ENCODE measurements around the gene NR3C1. TPM values are rescaled to one million over a fixed set of nuclear protein-coding genes. Genes with fewer than 3 reads are reported as not detected.

NR3C1 gene
- total RNA-seq, 2 donors from 2014 or later = 67.8 to 73.5 TPM

DNA sequence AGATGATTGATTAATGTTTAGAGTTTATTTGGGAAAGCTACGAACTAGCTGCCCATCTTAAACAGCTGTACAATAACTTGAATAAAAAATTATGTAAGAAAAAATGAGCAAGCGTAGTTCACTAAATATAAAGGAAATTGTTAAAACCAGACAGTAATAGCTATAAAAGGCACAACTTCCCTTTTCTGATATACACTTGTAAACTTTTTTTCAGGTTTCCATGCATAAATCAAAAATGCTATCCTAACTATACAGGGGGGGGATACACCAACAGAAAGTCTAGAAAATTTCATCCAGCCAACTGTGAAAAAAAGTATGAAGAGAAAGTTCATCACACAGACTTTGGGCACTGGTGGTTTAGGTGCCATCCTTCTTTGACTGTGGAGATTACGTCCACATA is 122.3 kb downstream of the NR3C1 start:
- intact Hi-C loops (cut with DNase I) = no loop called here
- DNase-seq (ENCODE audit: low spot score) = no peak

DNA sequence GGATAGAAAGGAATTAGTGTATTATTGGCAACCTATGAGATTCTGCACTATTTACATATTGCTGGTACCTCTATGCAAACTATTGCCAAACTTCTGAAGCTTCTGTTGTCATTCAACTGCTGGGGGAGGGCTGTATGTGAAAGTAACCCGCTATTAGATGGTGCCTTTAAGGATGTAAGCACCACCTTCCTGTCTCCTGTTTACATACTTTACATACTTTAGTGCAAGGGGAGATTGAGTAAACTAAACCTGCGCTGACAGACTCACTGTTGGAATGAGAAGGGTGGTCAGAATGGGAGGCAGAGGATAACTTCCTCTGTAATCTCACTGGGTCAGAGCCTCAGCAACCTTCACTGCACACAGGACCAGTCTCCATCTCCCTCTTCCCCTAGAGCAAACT is 123.8 kb downstream of the NR3C1 start:
- intact Hi-C loops (cut with DNase I) = no loop called here
- DNase-seq (ENCODE audit: low spot score) = no peak

DNA sequence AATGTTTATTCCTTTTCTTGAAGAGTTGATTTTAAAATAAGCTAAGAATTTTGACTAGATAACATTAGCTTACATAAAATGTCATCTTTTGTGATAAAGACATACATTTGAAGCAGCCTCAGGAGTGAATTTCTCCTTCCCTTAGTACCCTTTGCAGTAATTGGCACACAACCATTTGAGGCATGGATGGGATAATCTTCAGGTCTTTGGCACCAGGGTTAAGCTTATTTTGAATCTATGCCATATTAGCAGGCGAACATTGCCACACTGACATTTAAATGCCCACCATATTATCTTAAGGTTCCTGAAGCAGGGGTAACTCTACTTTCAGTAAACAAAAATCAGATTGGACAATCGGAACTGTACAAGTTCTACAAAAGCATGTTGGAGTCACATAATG is 126.0 kb downstream of the NR3C1 start:
- intact Hi-C loops (cut with DNase I) = no loop called here
- no peak for DNase-seq (ENCODE audit: low spot score)

DNA sequence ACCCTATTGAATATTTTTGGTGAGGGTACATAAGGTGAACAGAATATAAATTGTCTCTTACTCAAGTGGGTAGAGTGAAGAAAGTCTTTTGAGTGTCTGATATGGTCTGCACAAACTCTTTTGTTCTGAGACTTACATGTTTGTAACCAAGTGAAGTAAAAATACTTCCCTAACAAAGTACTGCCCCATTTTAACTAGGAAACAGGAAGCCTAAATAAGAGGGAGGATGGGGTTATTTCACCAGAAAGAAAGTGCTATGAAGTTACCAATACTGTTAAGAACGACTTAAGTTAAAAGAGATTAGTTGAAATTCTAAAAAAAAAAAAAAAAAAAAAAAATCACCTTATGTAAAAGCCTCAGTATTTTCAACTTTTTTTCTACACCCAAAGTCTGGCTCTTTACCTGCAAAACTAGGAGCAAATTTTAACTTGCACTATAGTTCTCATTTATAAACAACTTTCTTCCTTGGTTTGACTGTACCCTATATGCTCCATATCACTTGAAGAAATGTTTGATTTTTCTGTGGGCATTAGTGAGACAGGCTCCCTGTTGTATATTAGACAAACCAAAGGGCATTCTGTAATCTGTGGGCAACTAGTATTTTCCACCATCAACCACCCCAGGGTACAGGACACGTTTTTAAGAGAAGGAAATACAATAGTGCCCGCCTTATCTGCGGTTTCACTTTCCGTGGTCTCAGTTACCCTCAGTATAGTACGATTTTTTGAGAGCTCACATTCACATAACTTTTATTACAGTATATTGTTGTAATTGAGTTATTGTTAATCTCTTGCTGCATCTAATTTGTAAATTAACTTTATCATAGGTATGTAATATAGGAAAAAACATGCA is 127.7 kb downstream of the NR3C1 start:
- DNase-seq (ENCODE audit: low spot score) = no peak
- intact Hi-C loops (cut with DNase I) = no loop called here

DNA sequence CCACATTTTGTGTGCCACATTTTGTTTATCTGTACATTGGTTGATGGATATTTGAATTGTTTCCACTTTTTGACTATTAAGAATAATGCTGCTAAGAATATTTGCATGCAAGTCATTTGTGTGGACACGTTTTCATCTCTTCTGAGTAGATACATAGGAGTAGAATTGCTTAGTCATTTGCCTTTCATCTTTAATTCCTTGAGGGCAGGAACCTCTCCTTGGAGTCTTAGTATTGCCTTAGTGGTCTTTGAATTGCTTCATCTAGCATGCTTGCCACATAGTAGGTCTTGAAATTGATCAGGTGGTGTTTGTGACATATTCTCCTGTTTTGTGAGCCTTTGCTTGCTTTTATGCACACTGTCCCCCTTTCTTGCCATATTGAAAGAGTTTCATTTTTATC is 128.5 kb downstream of the NR3C1 start:
- no peak for DNase-seq (ENCODE audit: low spot score)
- intact Hi-C loops (cut with DNase I) = no loop called here

DNA sequence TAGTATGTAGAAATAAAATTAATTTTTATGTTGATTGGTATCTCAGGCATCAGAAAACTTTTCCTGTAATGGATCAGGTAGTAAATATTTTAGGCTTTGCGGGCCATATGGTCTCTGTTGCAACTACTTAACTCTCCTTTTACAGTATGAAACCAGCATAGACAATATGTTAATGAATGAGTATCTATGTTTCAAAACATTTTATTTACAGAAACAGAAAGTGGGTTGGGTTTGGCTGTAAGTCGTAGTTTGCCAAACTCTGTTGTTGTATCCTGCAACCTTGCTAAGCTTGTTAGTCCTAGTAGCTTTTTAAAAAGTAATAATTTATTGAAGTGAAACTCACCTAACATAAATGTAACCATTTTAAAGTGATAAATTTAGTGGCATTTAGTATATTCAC is 132.1 kb downstream of the NR3C1 start:
- intact Hi-C loops (cut with DNase I) = no loop called here
- DNase-seq (ENCODE audit: low spot score) = no peak

DNA sequence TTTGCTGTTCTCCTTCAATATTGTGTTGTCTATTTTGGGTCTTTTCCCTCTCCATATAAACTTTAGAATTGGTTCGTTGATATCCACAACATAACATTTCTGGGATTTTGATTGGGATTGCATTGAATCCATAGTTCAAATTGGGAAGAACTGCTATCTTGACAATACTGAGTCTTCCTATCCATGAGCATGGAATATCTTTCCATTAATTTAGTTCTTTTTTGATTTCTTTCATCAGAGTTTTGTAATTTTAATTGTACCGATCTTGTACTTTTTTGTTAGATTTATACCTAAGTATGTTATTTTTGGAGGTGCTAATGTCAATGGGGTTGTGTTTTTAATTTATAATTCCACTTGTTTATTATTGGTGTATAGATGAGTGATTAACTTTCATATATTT is 135.1 kb downstream of the NR3C1 start:
- intact Hi-C loops (cut with DNase I) = no loop called here
- DNase-seq (ENCODE audit: low spot score) = no peak

DNA sequence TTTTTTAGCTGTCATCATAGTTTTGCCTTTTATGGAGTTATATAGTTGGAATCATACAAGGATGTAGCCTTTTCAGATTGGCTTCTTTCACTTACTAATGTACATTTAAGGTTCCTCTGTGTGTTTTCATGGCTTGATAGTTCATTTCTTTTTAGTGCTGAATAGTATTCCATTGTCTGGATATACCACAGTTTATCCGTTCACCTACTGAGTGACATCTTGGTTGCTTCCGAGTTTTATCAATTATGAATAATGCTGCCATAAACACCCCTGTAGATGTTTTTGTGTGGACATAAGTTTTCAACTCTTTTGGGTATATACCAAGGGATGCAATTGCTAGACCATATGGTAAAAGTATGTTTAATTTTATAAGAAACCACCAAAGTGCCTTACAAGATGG is 136.3 kb downstream of the NR3C1 start:
- no peak for DNase-seq (ENCODE audit: low spot score)
- intact Hi-C loops (cut with DNase I) = no loop called here

DNA sequence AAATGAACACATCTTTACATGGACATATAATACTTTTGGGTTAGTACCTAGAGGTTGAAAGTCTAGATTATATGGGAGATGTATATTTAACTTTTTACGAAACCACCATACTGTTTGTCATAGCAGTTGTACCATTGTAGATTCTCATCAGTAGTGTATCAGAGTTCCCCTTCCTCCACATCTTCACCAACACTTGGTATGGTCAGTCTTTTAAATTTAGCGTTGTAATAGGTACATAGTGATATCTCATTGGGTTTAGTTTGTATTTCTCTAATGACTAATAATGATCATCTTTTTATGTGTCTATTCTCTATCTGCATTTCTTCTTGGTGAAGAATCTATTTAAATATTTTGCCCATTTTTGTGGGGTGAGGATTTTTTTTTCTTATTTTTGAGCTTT is 137.5 kb downstream of the NR3C1 start:
- no peak for DNase-seq (ENCODE audit: low spot score)
- intact Hi-C loops (cut with DNase I) = no loop called here

DNA sequence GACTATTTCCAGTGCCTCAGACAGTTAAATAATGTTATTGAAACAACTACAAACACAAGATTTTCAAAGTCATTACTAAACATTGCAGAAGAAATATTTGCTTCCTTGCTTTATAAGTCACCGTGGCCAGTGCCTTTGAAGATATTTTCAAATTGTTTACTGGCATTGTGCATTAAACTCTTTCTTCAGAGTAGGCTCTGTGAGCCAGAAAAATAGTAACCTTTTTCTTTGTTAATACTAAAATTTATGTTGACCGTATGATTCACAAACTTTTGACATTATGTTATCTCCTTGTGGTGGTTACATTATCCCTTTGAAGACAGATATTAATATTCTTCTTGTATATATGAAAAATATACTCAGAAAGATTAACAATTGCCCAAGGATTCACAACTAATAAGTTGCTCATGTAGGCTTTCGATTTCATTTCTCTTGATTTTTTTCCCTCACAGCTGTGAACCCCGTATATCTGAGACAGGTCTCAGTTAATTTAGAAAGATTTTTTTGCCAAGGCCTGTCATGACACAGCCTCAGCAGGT is 140.1 kb downstream of the NR3C1 start:
- intact Hi-C loops (cut with DNase I) = no loop called here
- DNase-seq (ENCODE audit: low spot score) = no peak

DNA sequence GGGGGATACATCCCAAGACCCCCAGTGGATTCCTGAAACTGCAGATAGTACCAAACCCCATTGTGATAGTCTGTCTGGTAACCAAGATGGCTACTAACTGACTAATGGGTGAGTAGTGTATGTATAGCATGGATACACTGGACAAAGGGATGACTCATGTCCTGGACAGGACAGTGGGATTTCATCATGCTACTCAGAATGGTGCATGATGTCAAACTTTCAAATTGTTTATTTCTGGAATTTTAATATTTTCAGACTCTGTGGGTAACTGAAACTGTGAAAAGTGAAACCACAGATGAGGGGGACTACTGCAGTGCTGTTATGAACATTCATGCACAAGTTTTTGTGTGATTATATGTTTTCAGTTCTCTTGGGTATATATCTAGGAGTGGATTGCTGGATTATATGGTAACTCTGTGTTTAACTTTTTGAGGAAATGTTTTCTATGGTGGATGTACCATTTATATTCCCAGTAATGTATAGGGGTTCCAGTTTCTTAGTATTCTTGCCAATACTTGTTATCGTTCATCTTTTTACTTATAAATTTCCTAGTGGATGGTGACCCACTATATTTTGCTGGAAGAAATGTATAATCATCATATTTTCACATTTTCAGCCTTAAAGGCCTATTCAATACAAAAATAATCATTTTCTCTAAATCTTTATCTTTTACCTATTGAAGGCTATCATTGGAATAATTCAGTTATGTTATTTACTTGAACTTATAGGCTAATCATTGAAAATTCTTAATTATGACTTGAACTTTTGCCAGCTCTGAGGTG is 140.9 kb downstream of the NR3C1 start:
- DNase-seq (ENCODE audit: low spot score) = no peak
- intact Hi-C loops (cut with DNase I) = no loop called here

DNA sequence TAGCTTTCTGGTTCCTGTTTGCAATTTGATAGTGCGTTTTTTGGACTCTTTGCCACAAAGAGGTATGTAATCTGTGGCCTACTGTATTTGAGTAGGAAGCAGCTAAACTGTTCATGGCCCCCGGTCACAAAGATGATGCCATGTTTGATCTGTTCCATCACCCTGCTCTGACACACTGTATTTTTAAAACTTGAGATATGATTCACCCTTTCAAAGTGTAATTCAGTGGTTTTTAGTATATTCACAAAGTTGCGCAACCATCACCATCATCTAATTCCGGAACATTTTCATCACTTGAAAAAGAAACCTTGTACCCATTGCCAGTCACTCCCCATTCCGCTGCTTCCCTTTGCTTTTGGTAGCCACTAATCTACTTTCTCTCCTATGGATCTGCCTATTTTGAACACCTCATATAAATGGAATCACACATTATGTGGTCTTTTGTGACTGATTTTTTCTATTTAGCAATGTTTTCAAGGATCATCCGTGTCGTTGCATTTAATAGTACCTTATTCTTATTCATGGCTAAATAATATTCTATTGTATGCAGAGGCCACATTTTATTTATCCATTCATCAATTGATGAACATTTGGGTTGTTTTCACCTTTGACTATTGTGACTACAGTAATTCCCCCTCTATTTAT is 141.6 kb downstream of the NR3C1 start:
- intact Hi-C loops (cut with DNase I) = no loop called here

DNA sequence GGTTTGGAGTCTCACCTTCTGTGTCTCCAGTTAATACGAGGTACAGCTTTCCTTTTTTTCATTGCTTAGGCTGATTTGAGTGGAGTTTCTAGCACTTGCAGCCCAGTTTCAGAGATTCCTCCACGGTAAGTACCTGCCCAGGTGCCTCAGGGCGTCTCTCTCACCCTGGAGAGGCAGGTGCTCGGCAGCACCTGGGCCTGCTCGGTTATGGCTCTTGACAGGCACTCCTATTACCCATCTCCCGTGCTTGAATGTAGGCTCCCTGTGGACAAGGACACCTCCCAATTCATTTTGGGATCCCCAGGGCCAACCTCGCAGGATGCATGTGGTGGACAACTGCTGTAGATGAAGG is 144.3 kb downstream of the NR3C1 start:
- intact Hi-C loops (cut with DNase I) = no loop called here

More for the DNA sequence above, 141.6 kb downstream of the NR3C1 start:
- no peak for DNase-seq (ENCODE audit: low spot score)

DNA sequence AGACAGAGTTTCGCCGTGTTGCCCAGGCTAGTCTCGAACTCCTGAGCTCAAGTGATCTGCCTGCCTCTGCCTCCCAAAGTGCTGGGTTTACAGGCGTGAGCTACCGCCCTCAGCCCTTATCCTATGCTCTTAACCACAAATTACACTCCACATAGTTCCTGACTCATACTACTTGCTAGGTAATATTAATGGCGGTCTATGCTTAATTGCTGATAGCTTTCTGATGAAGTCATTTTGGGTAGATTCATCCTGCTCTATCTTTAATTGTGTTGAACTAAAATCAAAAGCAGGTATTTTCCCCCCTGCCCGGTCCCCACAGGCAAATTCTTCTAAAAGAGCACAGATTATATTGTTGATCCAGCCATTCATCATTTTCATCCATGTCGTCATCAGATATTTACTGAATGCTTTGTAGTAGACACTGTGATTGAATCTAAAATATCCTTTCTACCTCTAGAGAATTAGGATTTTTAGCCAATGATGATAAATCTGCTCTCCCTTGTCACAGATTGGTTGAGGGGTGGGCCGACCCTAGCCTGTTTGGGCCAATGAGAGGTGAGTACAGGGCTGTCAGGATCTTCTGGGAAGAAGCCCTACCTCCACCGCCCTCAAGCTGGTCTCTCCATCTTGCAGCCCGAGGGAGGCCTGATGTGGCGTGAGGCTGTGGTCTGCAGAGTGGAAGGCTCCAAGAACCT is 144.8 kb downstream of the NR3C1 start:
- intact Hi-C loops (cut with DNase I) = no loop called here
- no peak for DNase-seq (ENCODE audit: low spot score)

More for the DNA sequence above, 144.3 kb downstream of the NR3C1 start:
- no peak for DNase-seq (ENCODE audit: low spot score)

DNA sequence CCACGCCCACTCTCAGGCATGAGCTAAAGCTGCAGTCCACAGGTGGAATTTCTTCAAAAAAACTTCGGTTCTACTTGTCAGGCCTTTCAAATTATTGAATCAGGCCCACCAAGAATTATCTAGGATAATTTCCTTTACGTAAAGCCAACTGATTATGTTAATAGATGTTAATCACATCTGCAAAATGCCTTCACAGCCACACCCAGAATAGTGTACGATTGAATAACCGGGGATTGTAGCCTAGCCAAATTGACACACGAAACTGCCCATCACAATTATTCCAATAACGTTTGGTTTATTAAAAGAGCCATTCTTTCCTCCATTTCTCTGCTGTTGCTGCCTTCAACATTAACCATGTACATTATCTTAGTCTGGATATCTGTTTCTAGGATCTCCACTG is 148.7 kb downstream of the NR3C1 start:
- DNase-seq (ENCODE audit: low spot score) = no peak
- intact Hi-C loops (cut with DNase I) = no loop called here

DNA sequence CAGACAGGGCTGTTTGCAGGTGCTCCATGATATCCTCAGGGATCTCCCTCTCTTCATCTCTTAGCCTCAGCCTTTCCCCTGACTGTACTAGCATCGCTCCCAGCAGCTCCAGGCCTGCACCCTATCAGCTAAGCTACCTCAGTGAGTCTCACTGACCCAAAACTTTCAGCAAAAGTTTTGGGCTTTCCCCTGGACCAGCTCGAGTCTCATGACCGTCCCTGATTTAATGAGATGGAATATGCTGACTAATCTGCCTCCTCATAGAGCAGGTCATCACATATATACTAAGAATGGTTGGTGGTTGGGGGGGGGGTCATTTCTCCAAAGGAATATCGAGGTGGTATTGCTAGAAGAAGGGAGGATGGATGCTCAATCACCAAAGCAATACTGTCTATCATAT is 151.5 kb downstream of the NR3C1 start:
- DNase-seq (ENCODE audit: low spot score) = no peak

DNA sequence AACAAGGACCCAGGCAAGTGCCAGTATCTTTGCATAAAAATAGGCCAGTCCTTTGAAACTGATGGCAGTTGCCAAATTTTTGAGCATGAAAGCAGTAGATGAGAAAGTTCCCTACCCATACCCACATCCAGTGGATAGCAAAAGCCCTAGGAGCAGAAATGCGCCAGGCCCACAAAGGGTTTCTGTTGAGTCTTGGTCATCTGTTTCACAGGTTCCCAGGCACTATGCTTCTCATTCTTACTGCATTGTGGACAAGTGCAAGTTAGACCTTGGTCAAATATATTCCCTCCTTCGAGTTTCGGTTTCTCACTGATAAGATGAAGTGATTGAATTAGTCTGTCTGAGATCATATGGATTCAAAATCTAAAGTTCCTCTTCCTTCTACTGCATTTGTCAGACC is 152.3 kb downstream of the NR3C1 start:
- intact Hi-C loops (cut with DNase I) = no loop called here
- DNase-seq (ENCODE audit: low spot score) = no peak

More for the DNA sequence above, 151.5 kb downstream of the NR3C1 start:
- intact Hi-C loops (cut with DNase I) = no loop called here

DNA sequence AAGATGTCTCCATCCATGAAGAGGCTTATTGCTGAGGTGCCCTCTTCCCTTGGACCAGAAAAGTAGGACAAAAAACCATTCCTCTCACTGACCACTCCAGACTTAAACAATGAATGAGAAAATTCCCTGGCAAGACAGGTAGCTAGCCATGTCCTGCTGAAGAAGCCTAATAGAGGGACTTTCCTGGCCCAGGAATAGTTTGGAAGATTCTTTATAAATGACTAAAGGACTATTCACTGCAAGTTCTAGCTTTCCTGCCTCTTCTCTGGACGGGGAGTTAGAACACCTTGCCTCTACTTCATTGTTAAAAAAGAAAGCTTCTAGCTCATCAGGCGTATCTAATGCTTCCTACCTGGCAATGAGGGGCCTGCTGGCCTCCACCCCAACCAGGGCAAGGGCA is 153.6 kb downstream of the NR3C1 start:
- DNase-seq (ENCODE audit: low spot score) = no peak

DNA sequence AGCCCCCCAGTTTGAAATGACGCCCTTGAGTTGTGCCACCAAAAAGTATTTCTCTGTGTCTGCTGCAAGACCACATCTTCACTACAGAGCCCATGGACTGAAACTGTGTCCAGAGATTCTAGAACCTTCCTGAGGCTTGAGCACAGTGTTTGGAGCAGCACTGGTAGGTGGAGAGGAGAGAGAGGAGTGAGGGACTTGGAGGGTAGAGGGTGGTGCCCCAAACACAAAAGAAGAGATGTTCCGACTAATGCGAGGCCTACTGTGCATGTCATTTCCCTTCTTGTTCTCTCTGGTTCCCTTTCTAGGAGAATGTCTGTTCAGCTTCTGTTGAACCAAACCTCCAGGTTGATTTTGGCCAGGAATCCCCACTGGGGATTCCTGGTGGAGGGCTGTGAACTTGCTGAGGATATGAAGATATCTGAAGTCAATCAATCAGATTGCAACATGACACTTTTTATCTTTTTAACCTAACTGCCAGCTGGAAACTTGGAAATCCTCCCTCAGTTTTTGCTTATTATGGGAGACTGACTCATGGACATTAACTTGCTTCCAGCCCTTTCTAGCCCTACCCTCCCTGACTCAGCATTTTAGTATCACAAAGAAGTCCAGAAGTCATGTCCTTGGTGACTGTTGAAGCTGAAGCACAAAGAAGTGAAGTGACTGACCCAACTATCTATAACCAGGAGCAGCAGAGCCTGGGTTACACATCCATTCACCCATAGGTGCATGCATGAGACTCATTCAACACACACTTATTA is 154.5 kb downstream of the NR3C1 start:
- intact Hi-C loops (cut with DNase I) = no loop called here
- DNase-seq (ENCODE audit: low spot score) = no peak

More for the DNA sequence above, 153.6 kb downstream of the NR3C1 start:
- intact Hi-C loops (cut with DNase I) = no loop called here
